SK-N-SH (cell line): Measurements from ENCODE around the gene HCCS. TPM values are rescaled to one million over a fixed set of nuclear protein-coding genes. Genes with fewer than 3 reads are reported as not detected.

ENCODE experiments used
- CTCF ChIA-PET: fragments of 300-600, 350-600 bp; formaldehyde crosslinking; extraction: SDS; loops from one replicate; lab custom pipeline; 2021; lab: Yijun Ruan, JAX
- POLR2A ChIA-PET: fragments of 350-600 bp; sonication (Branson Sonifier 250); formaldehyde crosslinking; extraction: SDS; loops from one replicate; lab custom pipeline; 2020; ENCODE audit warnings: antibody characterized with exemption, inconsistent platforms; lab: Yijun Ruan, JAX
- DNase-seq: peaks from one replicate; pipeline ENCODE4 v3.0.0; 2012
- H2AFZ ChIP-seq: fragments of 200-600 bp; sonication (generic); 2 replicates; pipeline ENCODE4 v1.8.1; 2016; ENCODE audit warnings: antibody characterized with exemption, mild to moderate bottlenecking, low read depth
- H3F3A ChIP-seq: fragments of 200-600 bp; sonication (generic); replicated peaks from 2 replicates; pipeline ENCODE3; 2016; ENCODE audit warnings: antibody characterized with exemption, mild to moderate bottlenecking; ENCODE audit not compliant: insufficient read depth
- H3K27ac ChIP-seq, 2 experiments: fragments of 200-500 bp in 1 of 2; fragments of 200-600 bp in 1 of 2; sonication (Bioruptor generic) in 1 of 2; sonication (generic), shearing (Covaris generic) in 1 of 2; 2 replicates each; pipeline versions ENCODE4 v1.5.1 to v1.6.1; 2014 to 2016; ENCODE audit warnings: low read depth in 2 of 2, inconsistent platforms in 1 of 2, low read length in 1 of 2, mild to moderate bottlenecking in 1 of 2, mixed read lengths in 1 of 2
- H3K27me3 ChIP-seq: fragments of 200-600 bp; sonication (generic), shearing (Covaris generic); 2 replicates; pipeline ENCODE4 v1.6.1; 2016; ENCODE audit warnings: mixed run types; ENCODE audit not compliant: insufficient read depth
- H3K36me3 ChIP-seq, 2 experiments: fragments of 200-500 bp in 1 of 2; fragments of 200-600 bp in 1 of 2; sonication (Bioruptor generic) in 1 of 2; sonication (generic) in 1 of 2; replicated peaks in 1 of 2; 2 replicates each; pipeline versions ENCODE3 to v1.5.1; 2014 to 2016; ENCODE audit warnings: low read length in 1 of 2, mild to moderate bottlenecking in 1 of 2; ENCODE audit not compliant: insufficient read depth in 2 of 2, control insufficient read depth in 1 of 2
- H3K4me1 ChIP-seq, 2 experiments: fragments of 200-500 bp in 1 of 2; fragments of 200-600 bp in 1 of 2; sonication (Bioruptor generic) in 1 of 2; sonication (generic), shearing (Covaris generic) in 1 of 2; 2 replicates each; pipeline versions ENCODE4 v1.5.1 to v1.6.1; 2014 to 2016; ENCODE audit warnings: low read depth in 1 of 2, low read length in 1 of 2, mixed run types in 1 of 2; ENCODE audit not compliant: insufficient read depth in 2 of 2, control insufficient read depth in 1 of 2
- H3K4me2 ChIP-seq: fragments of 200-600 bp; sonication (generic), shearing (Covaris generic); 2 replicates; pipeline ENCODE4 v1.6.1; 2017; ENCODE audit warnings: mixed run types
- H3K4me3 ChIP-seq, 2 experiments: fragments of 200-500 bp in 1 of 2; fragments of 200-600 bp in 1 of 2; sonication (Bioruptor generic) in 1 of 2; sonication (generic), shearing (Covaris generic) in 1 of 2; 2 replicates each; pipeline versions ENCODE4 v1.5.1 to v1.8.1; 2014 to 2016; ENCODE audit warnings: low read depth in 2 of 2, inconsistent platforms in 1 of 2, low read length in 1 of 2, mild to moderate bottlenecking in 1 of 2, mixed read lengths in 1 of 2, moderate library complexity in 1 of 2
- H3K79me2 ChIP-seq: fragments of 200-600 bp; sonication (generic); 2 replicates; pipeline ENCODE4 v1.8.1; 2017; ENCODE audit warnings: mild to moderate bottlenecking; ENCODE audit not compliant: insufficient read depth
- H3K9ac ChIP-seq: fragments of 200-600 bp; sonication (generic); 2 replicates; pipeline ENCODE4 v1.6.1; 2017; ENCODE audit warnings: mixed run types
- H3K9me2 ChIP-seq: fragments of 200-600 bp; sonication (generic); 2 replicates; pipeline ENCODE4 v1.6.1; 2017; ENCODE audit warnings: mixed run types
- H3K9me3 ChIP-seq: fragments of 200-600 bp; sonication (generic); 2 replicates; pipeline ENCODE4 v1.6.1; 2017; ENCODE audit warnings: mixed run types, mild to moderate bottlenecking, moderate library complexity
- H4K20me1 ChIP-seq: fragments of 200-600 bp; sonication (generic); 2 replicates; pipeline ENCODE4 v1.6.1; 2017; ENCODE audit warnings: mild to moderate bottlenecking, mixed run types; ENCODE audit not compliant: insufficient read depth
- EP300 ChIP-seq, 2 experiments: IDR thresholded peaks; 2 replicates each; pipeline versions ENCODE4 v1.4.0 to v1.6.1; 2012; ENCODE audit warnings: borderline replicate concordance in 1 of 2, low read depth in 1 of 2, low read length in 1 of 2
- FOSL2 ChIP-seq: IDR thresholded peaks from 2 replicates; pipeline ENCODE4 v1.4.0; 2012; ENCODE audit warnings: low read depth, mild to moderate bottlenecking, moderate library complexity, borderline replicate concordance
- NFIC ChIP-seq: IDR thresholded peaks from 2 replicates; pipeline ENCODE4 v1.4.0; 2012; ENCODE audit warnings: borderline replicate concordance
- RAD21 ChIP-seq: IDR thresholded peaks from 2 replicates; pipeline ENCODE4 v1.6.1; 2012; ENCODE audit warnings: mild to moderate bottlenecking, low read length
- RFX5 ChIP-seq: IDR thresholded peaks from 2 replicates; pipeline ENCODE4 v1.6.1; 2012; ENCODE audit warnings: mild to moderate bottlenecking, improper control_type of control experiment, low read length
- SMC3 ChIP-seq: IDR thresholded peaks from 2 replicates; pipeline ENCODE4 v1.6.1; 2012; ENCODE audit warnings: low read depth, low read length, improper control_type of control experiment
- USF1 ChIP-seq: IDR thresholded peaks from 2 replicates; pipeline ENCODE4 v1.4.0; 2012; ENCODE audit warnings: low read depth, borderline replicate concordance
- USF2 ChIP-seq: fragments of 150-350 bp; IDR thresholded peaks from 2 replicates; pipeline ENCODE4 v1.6.1; 2017; ENCODE audit warnings: antibody characterized with exemption, low read length, low read depth, borderline replicate concordance
- YY1 ChIP-seq: IDR thresholded peaks from 2 replicates; pipeline ENCODE4 v1.4.0; 2012; ENCODE audit warnings: low read depth, mild to moderate bottlenecking
- WGBS: methylation state at CpG from one replicate; pipeline ENCODE4 v1.1.6; 2017; ENCODE audit warnings: low lambda C conversion rate; 5-methylcytosine and 5-hydroxymethylcytosine counted together
- polyA plus RNA-seq, 3 experiments: library from polyadenylated mRNA; depleted of rRNA; stranded (reverse); fragments of >200 nt; gene quantifications; 2 replicates each; pipeline ENCODE4 v1.2.3, GENCODE V29; 2012
- TF ChIP-seq, protein P1 (sequence below): fragments of 200-600 bp; sonication (generic); IDR thresholded peaks from 2 replicates; pipeline ENCODE4 v1.6.1; 2017; ENCODE audit warnings: antibody characterized with exemption, mild to moderate bottlenecking, moderate library complexity

Gene HCCS
- polyA plus RNA-seq, 1 of the 3 experiments (the other 2 are of a cell fraction): 33.7 TPM

GRCh38 chrX:11135564-11136185 is 24.5 kb downstream of the HCCS start:
- POLR2A ChIA-PET: no interaction called here
- TF ChIP-seq YY1: no peak
- no peak for TF ChIP-seq RFX5
- no peak for TF ChIP-seq USF1
- TF ChIP-seq SMC3: no peak
- no peak for TF ChIP-seq FOSL2
- no peaks in the 10 kb centered on the region for H3K9me3 ChIP-seq
- H3K4me3 ChIP-seq: no peak overlapping the region
- H2AFZ ChIP-seq: no peak overlapping the region
- DNase-seq: no peak
- no peaks in the 10 kb centered on the region for H3F3A ChIP-seq
- 41% methylated on average over 2 of the region's 2 CpGs for WGBS
- no peaks in the 10 kb centered on the region for H3K9me2 ChIP-seq
- CTCF ChIA-PET: interaction anchor here (1.0 to 6.6 kb wide), 8 partner anchors 9 to 947 kb away, joined by 3 to 80 read pairs (median 5); no protein-coding TSS in a partner anchor
- no peaks in the 10 kb centered on the region for H4K20me1 ChIP-seq
- no peaks in the 10 kb centered on the region for H3K79me2 ChIP-seq
- no peak overlapping the region for H3K9ac ChIP-seq
- H3K4me2 ChIP-seq: no peak overlapping the region
- H3K36me3 ChIP-seq: no peaks in the 10 kb centered on the region
- no peaks in the 10 kb centered on the region; the same call in 1 of the 2 replicates for H3K27me3 ChIP-seq
- H3K4me1 ChIP-seq: peaks cover 0 to 3% of the 10 kb centered on the region in 2 experiments; a peak in 1 of 4 replicates
- H3K27ac ChIP-seq: no peak overlapping the region

DNA sequence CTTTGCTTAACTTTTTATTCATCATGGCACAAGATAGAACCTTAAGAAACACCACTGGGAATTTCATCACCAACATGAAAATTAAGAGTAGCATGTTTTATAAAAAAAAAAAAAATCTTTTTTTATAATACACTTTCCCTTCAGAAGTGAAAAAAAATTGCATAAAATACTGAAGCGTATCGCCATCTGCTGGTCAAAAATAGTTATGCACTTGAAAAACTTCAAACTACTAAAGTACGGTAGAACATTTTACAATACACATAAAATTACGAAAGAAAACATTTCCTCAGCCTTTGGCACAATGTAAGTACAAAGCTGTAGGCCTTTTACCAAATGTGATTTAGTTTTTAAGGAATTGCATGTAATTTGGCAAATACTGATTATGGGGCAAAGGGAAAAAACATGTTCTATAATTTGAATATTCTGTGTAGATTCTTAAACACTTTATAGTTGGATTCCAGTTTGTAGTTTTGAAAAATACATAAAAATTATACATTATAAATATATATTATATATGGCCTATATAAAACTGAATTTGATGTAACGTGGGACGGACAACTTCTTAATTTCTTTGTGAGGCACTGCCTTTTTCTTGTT is 26.5 kb downstream of the HCCS start:
- H3K9me2 ChIP-seq: no peaks in the 10 kb centered on the region
- DNase-seq: peak; percentile 39
- WGBS: 21% methylated on average over 6 of the region's 6 CpGs
- no peaks in the 10 kb centered on the region for H3K79me2 ChIP-seq
- H3K27me3 ChIP-seq: no peaks in the 10 kb centered on the region; the same call in 1 of the 2 replicates
- H3K9ac ChIP-seq: no peak overlapping the region
- H3K36me3 ChIP-seq: no peaks in the 10 kb centered on the region
- POLR2A ChIA-PET: no interaction called here
- CTCF ChIA-PET: interaction anchor here (0.6 to 6.6 kb wide), 11 partner anchors 8 to 1637 kb away, joined by 3 to 80 read pairs (median 4); no protein-coding TSS in a partner anchor
- peaks cover 0 to 3% of the 10 kb centered on the region in 2 experiments; a peak in 1 of 4 replicates for H3K4me1 ChIP-seq
- no peak overlapping the region for H3K27ac ChIP-seq
- no peaks in the 10 kb centered on the region for H3F3A ChIP-seq
- no peak for TF ChIP-seq USF2
- TF ChIP-seq RAD21: peak; percentile 57
- no peak for TF ChIP-seq YY1
- TF ChIP-seq NFIC: no peak
- TF ChIP-seq EP300 (IDR thresholded peaks at IDR 0.05; ENCODE audit: borderline replicate concordance in 1 of 2, low read depth in 1 of 2, low read length in 1 of 2): no peak
- peak; percentile 45 for TF ChIP-seq SMC3
- TF ChIP-seq, protein P1, sequence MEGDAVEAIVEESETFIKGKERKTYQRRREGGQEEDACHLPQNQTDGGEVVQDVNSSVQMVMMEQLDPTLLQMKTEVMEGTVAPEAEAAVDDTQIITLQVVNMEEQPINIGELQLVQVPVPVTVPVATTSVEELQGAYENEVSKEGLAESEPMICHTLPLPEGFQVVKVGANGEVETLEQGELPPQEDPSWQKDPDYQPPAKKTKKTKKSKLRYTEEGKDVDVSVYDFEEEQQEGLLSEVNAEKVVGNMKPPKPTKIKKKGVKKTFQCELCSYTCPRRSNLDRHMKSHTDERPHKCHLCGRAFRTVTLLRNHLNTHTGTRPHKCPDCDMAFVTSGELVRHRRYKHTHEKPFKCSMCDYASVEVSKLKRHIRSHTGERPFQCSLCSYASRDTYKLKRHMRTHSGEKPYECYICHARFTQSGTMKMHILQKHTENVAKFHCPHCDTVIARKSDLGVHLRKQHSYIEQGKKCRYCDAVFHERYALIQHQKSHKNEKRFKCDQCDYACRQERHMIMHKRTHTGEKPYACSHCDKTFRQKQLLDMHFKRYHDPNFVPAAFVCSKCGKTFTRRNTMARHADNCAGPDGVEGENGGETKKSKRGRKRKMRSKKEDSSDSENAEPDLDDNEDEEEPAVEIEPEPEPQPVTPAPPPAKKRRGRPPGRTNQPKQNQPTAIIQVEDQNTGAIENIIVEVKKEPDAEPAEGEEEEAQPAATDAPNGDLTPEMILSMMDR: peak; percentile 84
- H3K4me3 ChIP-seq: no peak overlapping the region
- no peaks in the 10 kb centered on the region for H4K20me1 ChIP-seq
- no peak overlapping the region for H3K4me2 ChIP-seq
- H2AFZ ChIP-seq: no peak overlapping the region
- H3K9me3 ChIP-seq: no peaks in the 10 kb centered on the region
